Measurements from ENCODE around the gene RIPOR1.

- TF ChIP-seq TAF1 (IDR thresholded peaks at IDR 0.05; ENCODE audit: low read depth, low read length) = no peak
- TF ChIP-seq POLR2A (IDR thresholded peaks at IDR 0.05; ENCODE audit: low read depth, low read length) = no peak
- no peak for TF ChIP-seq POLR2AphosphoS5 (IDR thresholded peaks at IDR 0.05; ENCODE audit: low read depth, low read length)
- no peak for TF ChIP-seq SPI1 (IDR thresholded peaks at IDR 0.05; ENCODE audit: low read depth, low read length)
- no peak for TF ChIP-seq POU2F2 (IDR thresholded peaks at IDR 0.05; ENCODE audit: low read depth, low read length)
Observed at GRCh38 chr16:67537270-67537635, 8.6 kb downstream of the RIPOR1 start.
